Measurements from ENCODE around the gene DDX10.
A peak's percentile ranks its signal among the peaks of the same experiment; 100 is the strongest.

DDX10 gene

DNA sequence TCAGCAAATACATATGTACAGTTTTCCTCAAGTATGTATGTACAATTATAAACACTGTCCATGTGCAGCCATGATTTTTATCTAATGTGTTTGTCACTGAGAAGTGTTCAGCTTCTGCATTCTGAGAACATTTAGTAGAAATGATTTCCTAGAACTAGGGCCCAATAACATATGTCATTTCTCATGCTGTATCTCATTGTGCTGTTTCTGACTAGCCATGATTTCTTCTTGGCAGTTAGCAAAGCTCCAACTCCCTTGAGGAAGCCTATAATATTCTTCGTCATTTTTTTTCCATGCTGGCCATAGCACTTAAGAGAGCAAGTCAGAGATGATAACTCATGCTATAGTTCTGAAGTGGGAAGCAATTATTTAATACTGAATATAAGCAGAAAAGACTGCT is 187.8 kb downstream of the DDX10 start:
- H3K4me3 ChIP-seq: no peak overlapping the region
- DNase-seq (ENCODE audit: low spot score): no peak
- no peak overlapping the region for H3K27ac ChIP-seq
- TF ChIP-seq, protein P1, sequence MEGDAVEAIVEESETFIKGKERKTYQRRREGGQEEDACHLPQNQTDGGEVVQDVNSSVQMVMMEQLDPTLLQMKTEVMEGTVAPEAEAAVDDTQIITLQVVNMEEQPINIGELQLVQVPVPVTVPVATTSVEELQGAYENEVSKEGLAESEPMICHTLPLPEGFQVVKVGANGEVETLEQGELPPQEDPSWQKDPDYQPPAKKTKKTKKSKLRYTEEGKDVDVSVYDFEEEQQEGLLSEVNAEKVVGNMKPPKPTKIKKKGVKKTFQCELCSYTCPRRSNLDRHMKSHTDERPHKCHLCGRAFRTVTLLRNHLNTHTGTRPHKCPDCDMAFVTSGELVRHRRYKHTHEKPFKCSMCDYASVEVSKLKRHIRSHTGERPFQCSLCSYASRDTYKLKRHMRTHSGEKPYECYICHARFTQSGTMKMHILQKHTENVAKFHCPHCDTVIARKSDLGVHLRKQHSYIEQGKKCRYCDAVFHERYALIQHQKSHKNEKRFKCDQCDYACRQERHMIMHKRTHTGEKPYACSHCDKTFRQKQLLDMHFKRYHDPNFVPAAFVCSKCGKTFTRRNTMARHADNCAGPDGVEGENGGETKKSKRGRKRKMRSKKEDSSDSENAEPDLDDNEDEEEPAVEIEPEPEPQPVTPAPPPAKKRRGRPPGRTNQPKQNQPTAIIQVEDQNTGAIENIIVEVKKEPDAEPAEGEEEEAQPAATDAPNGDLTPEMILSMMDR (IDR thresholded peaks at IDR 0.05): no peak

DNA sequence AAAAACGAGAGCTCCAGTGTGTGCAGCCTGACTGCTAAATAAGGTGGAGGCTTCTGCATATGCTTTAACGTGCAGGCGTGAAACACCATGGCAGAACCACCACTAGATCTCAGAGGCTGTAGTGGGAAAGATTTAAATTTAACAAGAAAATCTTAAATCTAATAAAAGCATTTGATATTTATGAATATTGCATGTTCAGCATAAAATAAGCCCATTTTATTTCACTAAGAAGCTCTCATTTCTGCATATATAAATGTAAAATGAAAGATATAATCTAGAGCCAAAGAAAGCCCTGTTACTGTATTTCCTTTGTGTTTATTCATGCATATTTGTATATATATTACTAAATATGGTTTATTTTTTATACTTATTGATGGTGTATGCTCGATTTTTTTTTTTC is 188.3 kb downstream of the DDX10 start:
- Histone ChIP-seq H3K4me3 (no peak overlapping the region), H3K27ac (no peak overlapping the region)
- no peak for DNase-seq (ENCODE audit: low spot score)
- TF ChIP-seq, protein P1 (IDR thresholded peaks at IDR 0.05): no peak

DNA sequence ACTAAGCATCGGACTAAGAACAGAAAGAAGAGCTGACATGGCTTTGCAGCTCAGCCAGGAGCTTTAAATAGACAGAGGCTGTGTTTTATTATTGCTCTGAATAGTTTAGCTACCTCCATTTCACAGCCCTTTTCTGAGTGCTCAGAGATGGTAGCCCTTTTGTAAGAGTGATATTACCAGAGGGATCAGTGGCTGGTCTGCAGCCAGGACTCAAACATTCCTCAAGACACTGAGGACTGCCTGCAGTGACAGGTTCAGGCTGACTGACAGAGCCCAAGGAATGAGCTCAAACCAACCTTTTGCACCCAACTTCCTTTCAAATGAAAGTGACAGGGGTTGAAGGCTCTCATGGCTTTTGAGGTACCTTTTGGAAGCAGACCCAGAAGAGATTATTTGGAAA is 189.0 kb downstream of the DDX10 start:
- no peak for DNase-seq (ENCODE audit: low spot score)
- peak overlapping the region; percentile 37 to 68 for H3K27ac ChIP-seq
- TF ChIP-seq, protein P1 (IDR thresholded peaks at IDR 0.05): no peak
- H3K4me3 ChIP-seq: peak overlapping the region; percentile 43

DNA sequence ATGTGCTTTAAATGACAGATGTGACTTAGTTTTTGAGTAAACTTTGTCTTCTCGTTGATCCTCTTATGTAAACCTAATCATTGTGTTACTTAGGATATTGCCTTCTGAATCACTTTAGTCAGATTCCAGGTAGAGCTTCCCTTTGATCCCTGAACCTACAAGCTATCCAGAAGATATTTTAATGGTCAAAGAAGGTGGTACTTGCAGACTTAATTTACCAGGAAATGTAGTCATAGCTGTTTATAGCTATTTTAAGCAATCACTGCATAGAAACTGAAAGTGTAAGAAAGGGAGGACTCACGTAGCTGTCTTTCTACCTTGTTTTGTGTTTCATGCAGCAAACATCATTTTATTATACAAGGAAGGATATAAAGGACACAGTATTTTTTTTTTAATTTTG is 189.5 kb downstream of the DDX10 start:
- no peak for DNase-seq (ENCODE audit: low spot score)
- Histone ChIP-seq H3K4me3 (peak overlapping the region; percentile 43), H3K27ac (peak overlapping the region; percentile 37 to 68)
- TF ChIP-seq, protein P1 (IDR thresholded peaks at IDR 0.05): no peak

DNA sequence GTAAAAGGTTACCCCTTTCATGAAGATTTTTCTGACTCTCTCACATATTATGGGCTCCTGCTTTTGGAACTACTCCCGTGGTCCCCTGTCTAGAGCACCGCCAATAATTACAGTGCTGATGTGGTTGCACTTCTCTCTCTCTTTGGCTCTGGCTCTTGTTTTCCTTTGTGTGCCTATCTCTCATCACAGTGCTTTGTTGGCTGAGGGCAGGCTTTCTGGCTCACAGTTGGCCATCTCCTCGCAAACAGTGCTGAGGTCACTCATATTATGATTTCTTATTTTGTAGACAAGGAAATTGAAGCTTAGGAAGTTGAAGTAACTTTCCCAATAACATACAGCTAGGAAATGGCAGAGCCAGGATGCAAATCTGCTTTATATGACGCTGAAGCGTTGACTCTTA is 192.5 kb downstream of the DDX10 start:
- TF ChIP-seq, protein P1 (IDR thresholded peaks at IDR 0.05): no peak
- Histone ChIP-seq H3K4me3 (no peak overlapping the region), H3K27ac (peak overlapping the region; percentile 10 to 38)
- DNase-seq (ENCODE audit: low spot score): no peak

DNA sequence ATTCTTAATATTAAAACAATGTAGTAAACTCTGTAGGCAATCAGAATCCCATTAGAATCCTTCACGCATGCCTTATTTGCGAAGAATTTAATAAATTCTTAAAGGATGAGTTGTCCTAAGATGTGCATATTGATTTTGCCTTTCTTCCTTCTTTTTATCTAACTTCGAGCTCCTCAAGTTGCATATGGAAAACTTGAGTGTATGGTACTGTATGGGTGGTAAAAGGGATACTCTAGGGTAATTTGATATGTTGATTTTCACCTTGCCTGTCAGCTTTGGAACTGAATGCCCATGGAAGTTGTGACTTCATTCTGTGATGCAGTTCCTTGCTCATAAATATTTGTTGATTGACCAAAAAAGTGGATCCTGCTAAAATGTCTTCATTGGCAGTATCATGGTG is 193.8 kb downstream of the DDX10 start:
- no peak overlapping the region for H3K27ac ChIP-seq
- TF ChIP-seq, protein P1 (IDR thresholded peaks at IDR 0.05): no peak
- no peak overlapping the region for H3K4me3 ChIP-seq
- no peak for DNase-seq (ENCODE audit: low spot score)

DNA sequence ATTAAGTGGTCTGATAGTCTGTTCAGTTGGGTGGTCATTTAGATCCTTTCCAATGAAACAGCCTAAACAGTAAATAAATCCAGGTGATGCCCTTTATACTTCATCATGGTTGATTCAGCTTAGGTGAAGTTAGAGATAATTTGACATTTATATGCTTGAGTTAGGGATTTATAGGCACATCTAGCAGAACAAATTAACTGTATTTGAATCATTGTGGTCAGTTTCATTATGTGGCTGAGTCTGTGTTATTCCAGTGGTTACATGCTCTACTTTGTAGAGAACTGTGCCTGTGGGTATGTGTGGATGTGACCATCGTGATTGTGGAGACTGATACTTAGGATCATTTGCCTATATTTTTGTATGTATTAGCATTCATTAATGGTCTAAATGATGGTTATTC is 194.6 kb downstream of the DDX10 start:
- Histone ChIP-seq H3K27ac (no peak overlapping the region), H3K4me3 (no peak overlapping the region)
- DNase-seq (ENCODE audit: low spot score): no peak
- TF ChIP-seq, protein P1 (IDR thresholded peaks at IDR 0.05): no peak
